GM12801 (cell line): ENCODE measurements around the gene SLC36A3.

ENCODE experiments used
- TF ChIP-seq, protein P1 (sequence below): IDR thresholded peaks from one replicate; pipeline ENCODE4 v1.5.1; 2011; ENCODE audit warnings: control low read depth; ENCODE audit not compliant: insufficient read length; ENCODE audit errors: extremely low read depth

Gene SLC36A3

DNA sequence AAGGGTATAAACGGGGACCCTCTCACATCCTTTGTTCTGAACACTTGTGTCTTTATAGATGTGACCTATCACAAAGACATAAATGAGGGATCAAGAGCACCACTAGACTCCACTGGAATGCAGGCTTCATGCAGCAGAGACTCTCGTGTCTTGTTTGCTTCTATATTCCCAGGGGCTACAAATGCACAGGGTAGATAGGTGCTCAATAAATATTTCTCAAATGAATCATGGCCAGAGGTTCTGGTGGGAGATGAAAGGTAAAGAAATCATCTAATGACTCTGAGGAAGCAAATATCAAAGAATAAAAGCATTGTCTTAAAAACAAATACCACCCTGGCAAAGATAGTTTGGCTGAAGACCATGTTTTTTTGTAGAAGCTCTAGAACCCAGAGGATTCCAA is 6.6 kb downstream of the SLC36A3 start:
- TF ChIP-seq, protein P1, sequence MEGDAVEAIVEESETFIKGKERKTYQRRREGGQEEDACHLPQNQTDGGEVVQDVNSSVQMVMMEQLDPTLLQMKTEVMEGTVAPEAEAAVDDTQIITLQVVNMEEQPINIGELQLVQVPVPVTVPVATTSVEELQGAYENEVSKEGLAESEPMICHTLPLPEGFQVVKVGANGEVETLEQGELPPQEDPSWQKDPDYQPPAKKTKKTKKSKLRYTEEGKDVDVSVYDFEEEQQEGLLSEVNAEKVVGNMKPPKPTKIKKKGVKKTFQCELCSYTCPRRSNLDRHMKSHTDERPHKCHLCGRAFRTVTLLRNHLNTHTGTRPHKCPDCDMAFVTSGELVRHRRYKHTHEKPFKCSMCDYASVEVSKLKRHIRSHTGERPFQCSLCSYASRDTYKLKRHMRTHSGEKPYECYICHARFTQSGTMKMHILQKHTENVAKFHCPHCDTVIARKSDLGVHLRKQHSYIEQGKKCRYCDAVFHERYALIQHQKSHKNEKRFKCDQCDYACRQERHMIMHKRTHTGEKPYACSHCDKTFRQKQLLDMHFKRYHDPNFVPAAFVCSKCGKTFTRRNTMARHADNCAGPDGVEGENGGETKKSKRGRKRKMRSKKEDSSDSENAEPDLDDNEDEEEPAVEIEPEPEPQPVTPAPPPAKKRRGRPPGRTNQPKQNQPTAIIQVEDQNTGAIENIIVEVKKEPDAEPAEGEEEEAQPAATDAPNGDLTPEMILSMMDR, result no peak

DNA sequence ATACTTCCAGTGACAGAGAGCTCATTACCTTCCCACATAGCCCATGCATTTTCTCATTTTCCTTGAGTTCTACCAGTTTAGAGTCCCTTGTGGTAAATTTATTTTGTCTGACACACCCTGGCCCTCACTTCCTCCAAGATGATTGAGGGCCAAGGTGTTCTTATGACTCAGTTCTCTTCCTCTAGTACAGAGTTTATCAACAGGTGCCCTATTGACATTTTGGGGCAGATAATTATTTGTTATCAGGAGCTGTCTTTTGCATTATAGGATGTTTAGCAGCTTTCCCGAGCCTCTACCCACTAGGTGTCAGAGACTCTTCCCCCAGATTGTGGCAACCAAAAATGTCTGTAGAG is 7.1 kb downstream of the SLC36A3 start:
- TF ChIP-seq, protein P1, result no peak

DNA sequence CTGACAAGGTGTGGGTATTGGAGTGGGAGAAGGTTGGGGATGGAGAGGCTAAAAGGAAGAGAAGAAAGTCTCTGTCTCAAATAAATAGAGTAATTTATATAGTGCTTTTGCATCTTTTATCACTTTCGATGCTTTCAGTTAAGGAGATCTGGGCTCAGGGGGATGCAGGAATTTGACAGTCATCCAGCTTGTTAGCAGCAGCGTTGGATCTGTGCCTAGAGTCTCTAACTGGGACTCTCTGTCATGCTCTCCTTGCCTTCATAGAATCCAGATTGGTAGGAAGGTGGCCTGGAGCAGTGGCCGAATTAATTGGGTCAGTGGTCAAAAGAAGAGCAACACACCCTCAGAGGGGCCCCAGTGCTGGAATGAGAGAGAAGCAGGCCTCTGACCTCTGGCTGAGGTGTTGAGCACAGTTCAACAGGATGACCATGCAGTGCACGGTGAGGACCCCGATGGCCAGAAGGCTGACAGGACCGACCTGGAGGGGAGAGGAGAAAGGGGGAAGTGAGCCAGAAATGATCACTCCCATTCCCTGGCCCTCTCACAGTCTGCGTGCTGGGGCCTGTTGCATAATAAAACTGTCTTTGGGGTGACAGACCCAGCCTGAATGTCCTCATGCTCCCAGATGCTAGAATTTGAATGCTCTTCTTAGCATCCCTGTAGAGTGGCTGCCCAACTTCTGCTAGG is 7.6 kb downstream of the SLC36A3 start:
- TF ChIP-seq, protein P1, result no peak

DNA sequence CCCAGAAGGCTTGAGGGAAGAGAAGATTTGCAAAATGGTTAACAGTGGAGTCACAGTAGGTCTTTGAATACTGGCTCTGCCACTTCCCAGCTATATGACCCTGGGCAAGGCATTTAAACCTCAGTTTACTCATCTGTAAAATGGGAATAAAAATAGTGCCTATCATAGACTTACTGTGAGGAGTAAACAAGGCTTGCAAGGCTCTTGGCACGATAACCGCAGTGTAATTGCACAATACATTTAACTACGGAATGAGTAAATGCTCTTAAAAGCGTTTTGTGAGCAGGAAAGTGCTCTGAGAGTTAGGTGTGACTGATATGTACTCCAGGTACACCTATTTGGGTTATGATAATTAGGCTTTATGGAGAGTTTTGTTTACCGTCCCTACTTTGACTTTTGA is 8.4 kb downstream of the SLC36A3 start:
- TF ChIP-seq, protein P1, result no peak

DNA sequence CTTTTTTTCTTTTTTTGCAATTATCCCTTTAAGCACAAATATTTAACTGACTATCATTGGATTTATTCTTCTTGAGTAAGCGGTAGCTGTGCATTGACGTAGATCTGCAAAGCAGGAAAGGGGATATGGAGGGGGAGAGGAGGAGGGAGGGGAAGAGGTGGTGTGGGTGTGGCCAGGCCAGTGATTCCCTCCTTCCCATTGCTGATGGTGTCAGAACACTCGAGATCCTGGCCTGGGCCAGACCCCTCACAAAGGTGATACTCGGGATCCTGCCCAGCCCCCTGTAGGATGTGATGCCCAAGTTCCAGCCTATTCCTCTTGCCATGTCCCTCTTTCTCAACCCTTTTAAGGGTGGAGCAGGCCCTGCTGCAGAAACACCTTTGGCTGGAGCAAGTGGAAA is 9.9 kb downstream of the SLC36A3 start:
- TF ChIP-seq, protein P1, result no peak

DNA sequence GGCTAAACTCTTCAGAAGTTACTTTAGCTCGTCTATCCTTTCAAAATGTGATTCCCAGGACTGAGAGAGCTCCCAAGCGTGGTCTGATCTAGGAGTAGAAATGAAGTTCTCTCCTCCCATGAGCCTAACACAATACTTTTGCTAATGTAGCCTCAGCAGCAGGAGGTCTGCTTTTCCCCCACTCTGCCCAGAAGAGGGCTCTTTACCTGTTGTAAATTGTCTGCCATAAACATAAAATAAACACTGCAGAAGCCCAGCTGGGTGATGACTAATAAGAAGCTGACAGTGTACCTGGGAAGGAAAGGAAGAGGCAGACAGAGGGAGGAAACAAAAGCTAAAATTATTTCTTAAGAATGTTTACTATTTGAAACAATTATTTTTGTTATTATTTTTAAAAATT is 15.4 kb downstream of the SLC36A3 start:
- TF ChIP-seq, protein P1, result no peak

DNA sequence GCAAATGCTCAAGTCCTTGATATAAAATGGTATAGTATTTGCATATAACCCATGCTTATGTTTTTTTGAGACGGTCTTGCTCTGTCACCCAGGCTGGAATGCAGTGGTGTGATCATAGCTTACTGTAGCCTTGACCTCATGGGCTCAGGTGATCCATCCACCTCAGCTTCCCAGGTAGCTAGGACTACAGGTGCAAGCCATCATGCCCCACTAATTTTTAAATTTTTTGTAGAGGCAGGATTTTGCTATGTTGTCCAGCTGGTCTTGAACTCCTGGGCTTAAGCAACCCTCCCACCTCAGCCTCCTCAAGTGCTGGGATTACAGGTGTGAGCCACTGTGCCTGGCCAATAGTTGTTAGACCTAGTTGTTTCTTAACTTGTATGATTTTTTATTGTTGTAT is 17.3 kb downstream of the SLC36A3 start:
- TF ChIP-seq, protein P1, result no peak
